ENCODE data around the gene RCBTB1. TPM values are rescaled to one million over a fixed set of nuclear protein-coding genes. Genes with fewer than 3 reads are reported as not detected.
"Not testable (repeated sequence)": the region's sequence is repeated elsewhere in the genome, so short reads cannot be mapped to it uniquely, and the experiment has no call there.

RCBTB1 gene
- polyA plus RNA-seq, 2 of the 4 experiments (the other 2 are of a cell fraction), result 11.9 to 20.7 TPM

DNA sequence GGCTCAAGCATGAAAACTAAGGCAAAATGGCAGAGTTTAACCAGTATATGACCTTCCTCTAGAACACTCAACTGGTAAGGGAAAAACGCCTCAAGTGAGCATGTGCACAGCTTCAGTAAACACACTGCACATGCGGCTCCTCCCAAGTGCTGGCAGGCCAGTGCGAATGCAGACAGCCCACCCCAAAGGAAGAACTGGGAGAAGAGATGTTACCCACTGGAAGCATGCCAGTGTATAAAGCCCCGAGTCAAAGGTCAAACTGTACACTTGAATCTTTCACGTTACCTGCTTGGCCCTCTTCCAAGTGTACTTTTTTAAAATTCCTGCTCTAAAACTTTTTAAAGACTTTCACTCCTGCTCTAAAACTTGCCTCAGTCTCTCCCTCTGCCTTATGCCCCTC is 19.2 kb upstream of the RCBTB1 start:
- no peak overlapping the region for H3K4me3 ChIP-seq
- no peaks in the 10 kb centered on the region for H3K9me3 ChIP-seq
- POLR2A ChIA-PET, result no interaction called here
- FAIRE-seq, result no peak
- H3K27ac ChIP-seq, result no peak overlapping the region
- H3K4me2 ChIP-seq, result no peak overlapping the region
- CTCF ChIA-PET, result interaction anchor here (5.2 kb wide), 1 partner anchor 303 kb away, joined by 45 read pairs; no protein-coding TSS in a partner anchor
- TF ChIP-seq EHMT2 (IDR thresholded peaks at IDR 0.05; ENCODE audit: low read depth) (no peak), POLR2AphosphoS2 (conservative IDR thresholded peaks at IDR 0.05; ENCODE audit: low read length) (no peak), CTCF (IDR thresholded peaks at IDR 0.05) (no peak), ATOH8 (CRISPR knock-in tag; IDR thresholded peaks at IDR 0.05; ENCODE audit: low read depth) (no peak), POLR2A (IDR thresholded peaks at IDR 0.05; ENCODE audit: low read length) (no peak), NPAS2 (CRISPR knock-in tag; IDR thresholded peaks at IDR 0.05; ENCODE audit: borderline replicate concordance) (no peak), ESRRA (IDR thresholded peaks at IDR 0.05; ENCODE audit: borderline replicate concordance, low read length) (no peak), EHF (CRISPR knock-in tag; IDR thresholded peaks at IDR 0.05) (no peak), MYC (IDR thresholded peaks at IDR 0.05; ENCODE audit: borderline replicate concordance, low read length) (no peak)
- TF ChIP-seq, protein P1, sequence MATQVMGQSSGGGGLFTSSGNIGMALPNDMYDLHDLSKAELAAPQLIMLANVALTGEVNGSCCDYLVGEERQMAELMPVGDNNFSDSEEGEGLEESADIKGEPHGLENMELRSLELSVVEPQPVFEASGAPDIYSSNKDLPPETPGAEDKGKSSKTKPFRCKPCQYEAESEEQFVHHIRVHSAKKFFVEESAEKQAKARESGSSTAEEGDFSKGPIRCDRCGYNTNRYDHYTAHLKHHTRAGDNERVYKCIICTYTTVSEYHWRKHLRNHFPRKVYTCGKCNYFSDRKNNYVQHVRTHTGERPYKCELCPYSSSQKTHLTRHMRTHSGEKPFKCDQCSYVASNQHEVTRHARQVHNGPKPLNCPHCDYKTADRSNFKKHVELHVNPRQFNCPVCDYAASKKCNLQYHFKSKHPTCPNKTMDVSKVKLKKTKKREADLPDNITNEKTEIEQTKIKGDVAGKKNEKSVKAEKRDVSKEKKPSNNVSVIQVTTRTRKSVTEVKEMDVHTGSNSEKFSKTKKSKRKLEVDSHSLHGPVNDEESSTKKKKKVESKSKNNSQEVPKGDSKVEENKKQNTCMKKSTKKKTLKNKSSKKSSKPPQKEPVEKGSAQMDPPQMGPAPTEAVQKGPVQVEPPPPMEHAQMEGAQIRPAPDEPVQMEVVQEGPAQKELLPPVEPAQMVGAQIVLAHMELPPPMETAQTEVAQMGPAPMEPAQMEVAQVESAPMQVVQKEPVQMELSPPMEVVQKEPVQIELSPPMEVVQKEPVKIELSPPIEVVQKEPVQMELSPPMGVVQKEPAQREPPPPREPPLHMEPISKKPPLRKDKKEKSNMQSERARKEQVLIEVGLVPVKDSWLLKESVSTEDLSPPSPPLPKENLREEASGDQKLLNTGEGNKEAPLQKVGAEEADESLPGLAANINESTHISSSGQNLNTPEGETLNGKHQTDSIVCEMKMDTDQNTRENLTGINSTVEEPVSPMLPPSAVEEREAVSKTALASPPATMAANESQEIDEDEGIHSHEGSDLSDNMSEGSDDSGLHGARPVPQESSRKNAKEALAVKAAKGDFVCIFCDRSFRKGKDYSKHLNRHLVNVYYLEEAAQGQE (IDR thresholded peaks at IDR 0.05), result no peak
- no peak for DNase-seq (ENCODE audit: low read depth in 1 of 2, low spot score in 1 of 2)
- WGBS (ENCODE audit: missing lambda C conversion rate), result 34% methylated on average over 5 of the region's 5 CpGs
- no peak for ATAC-seq
- no peaks in the 10 kb centered on the region for H3K4me1 ChIP-seq

GRCh38 chr13:49602615-49603014 is 17.3 kb upstream of the RCBTB1 start:
- H3K27ac ChIP-seq; H3K4me3 ChIP-seq; ATAC-seq; H3K9me3 ChIP-seq; POLR2A ChIA-PET; H3K4me2 ChIP-seq; DNase-seq (ENCODE audit: low read depth in 1 of 2, low spot score in 1 of 2); FAIRE-seq; H3K4me1 ChIP-seq: not testable (repeated sequence)
- CTCF ChIA-PET, result interaction anchor here (1.1 kb wide), 1 partner anchor 302 kb away, joined by 4 read pairs; no protein-coding TSS in a partner anchor
- 97% methylated on average over 7 of the region's 7 CpGs for WGBS (ENCODE audit: missing lambda C conversion rate)

GRCh38 chr13:49602005-49602404 is 16.6 kb upstream of the RCBTB1 start:
- POLR2A ChIA-PET, result no interaction called here

More at GRCh38 chr13:49602005-49602404, 16.6 kb upstream of the RCBTB1 start:
- Histone ChIP-seq H3K4me1 (no peaks in the 10 kb centered on the region), H3K9me3 (no peaks in the 10 kb centered on the region), H3K4me3 (no peak overlapping the region), H3K27ac (no peak overlapping the region), H3K4me2 (no peak overlapping the region)
- ATAC-seq (no peak), FAIRE-seq (no peak), DNase-seq (ENCODE audit: low read depth in 1 of 2, low spot score in 1 of 2) (no peak)
- WGBS (ENCODE audit: missing lambda C conversion rate), result 68% methylated on average over 1 of the region's 1 CpG
- CTCF ChIA-PET, result interaction anchor here (1.1 to 1.3 kb wide), 2 partner anchors 11 to 301 kb away, joined by 3 to 4 read pairs; no protein-coding TSS in a partner anchor
- no peak for TF ChIP-seq POLR2AphosphoS2 (conservative IDR thresholded peaks at IDR 0.05; ENCODE audit: low read length)
- TF ChIP-seq HOXB13 (CRISPR knock-in tag; IDR thresholded peaks at IDR 0.05; ENCODE audit: low read depth), result no peak
- no peak for TF ChIP-seq TFCP2L1 (CRISPR knock-in tag; IDR thresholded peaks at IDR 0.05)
- no peak for TF ChIP-seq MAFK (IDR thresholded peaks at IDR 0.05; ENCODE audit: partially characterized antibody)
- no peak for TF ChIP-seq ZC3H11A (IDR thresholded peaks at IDR 0.05)
- TF ChIP-seq PHF8 (IDR thresholded peaks at IDR 0.05; ENCODE audit: borderline replicate concordance, low read depth), result no peak
